T-helper 17 cell (primary cell): Measurements from ENCODE around the gene TAB3. TPM values are rescaled to one million over a fixed set of nuclear protein-coding genes. Genes with fewer than 3 reads are reported as not detected.

ENCODE experiments used
- ATAC-seq: fragments of 150-1000 bp; cut with Tn5 transposase; 2 replicates; pipeline ENCODE4 v1.10.0; 2021; ENCODE audit warnings: mild to moderate bottlenecking, moderate library complexity
- DNase-seq, 3 donors: peaks; one replicate each; pipeline versions ENCODE4 v3.0.0 to v3.0.0-alpha.2; 2020 to 2021
- H3K9me3 ChIP-seq: one replicate; pipeline ENCODE4 v1.7.0; 2013; ENCODE audit warnings: low read length, mild to moderate bottlenecking; ENCODE audit not compliant: control insufficient read depth, poor library complexity, severe bottlenecking
- H3K27ac Mint-ChIP-seq: one replicate; pipeline ENCODE4 v1.8.0; 2022; ENCODE audit warnings: mild to moderate bottlenecking, moderate library complexity, mixed read lengths
- H3K27me3 Mint-ChIP-seq: one replicate; pipeline ENCODE4 v1.8.0; 2022; ENCODE audit warnings: mixed read lengths
- H3K36me3 Mint-ChIP-seq: one replicate; pipeline ENCODE4 v1.8.0; 2022; ENCODE audit warnings: low read depth, mixed read lengths
- H3K4me1 Mint-ChIP-seq: one replicate; pipeline ENCODE4 v1.8.0; 2022; ENCODE audit warnings: mild to moderate bottlenecking, mixed read lengths
- H3K4me3 Mint-ChIP-seq: one replicate; pipeline ENCODE4 v1.8.0; 2022; ENCODE audit warnings: mild to moderate bottlenecking, moderate library complexity, mixed read lengths
- total RNA-seq, 4 donors: library from RNA in 2 of 4; stranded (reverse) in 2 of 4; gene quantifications; one replicate each; pipeline ENCODE4 v1.2.3 and lab custom pipeline; 2022 to 2026

TAB3 gene
- total RNA-seq, 2 donors from 2014 or later, result 23.1 to 28.3 TPM

DNA sequence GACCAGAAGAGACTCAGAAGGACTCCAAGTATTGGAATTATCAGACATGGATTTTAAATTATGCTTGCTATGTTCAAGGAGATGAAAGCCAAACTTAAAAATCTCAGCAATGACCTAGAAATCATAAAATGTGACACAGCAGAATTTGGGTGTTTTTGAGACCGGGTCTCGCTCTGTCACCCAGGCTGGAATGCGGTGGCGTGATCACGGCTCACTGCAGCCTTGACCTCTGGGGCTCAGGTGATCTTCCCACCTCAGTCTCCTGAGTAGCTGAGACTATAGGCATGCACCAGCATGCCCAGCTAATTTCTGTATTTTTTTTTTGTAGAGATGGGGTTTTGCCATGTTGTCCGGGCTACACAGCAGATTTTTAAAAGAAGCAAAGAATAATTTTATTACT lies 12.7 kb downstream of the TAB3 start:
- H3K9me3 ChIP-seq, result no peaks in the 10 kb centered on the region
- H3K27me3 Mint-ChIP-seq, result no peaks in the 10 kb centered on the region
- H3K4me3 Mint-ChIP-seq, result no peak overlapping the region
- H3K36me3 Mint-ChIP-seq, result no peaks in the 10 kb centered on the region
- ATAC-seq (no peak), DNase-seq (no peak)
- peaks cover 29% of the 10 kb centered on the region for H3K4me1 Mint-ChIP-seq
- no peak overlapping the region for H3K27ac Mint-ChIP-seq

DNA sequence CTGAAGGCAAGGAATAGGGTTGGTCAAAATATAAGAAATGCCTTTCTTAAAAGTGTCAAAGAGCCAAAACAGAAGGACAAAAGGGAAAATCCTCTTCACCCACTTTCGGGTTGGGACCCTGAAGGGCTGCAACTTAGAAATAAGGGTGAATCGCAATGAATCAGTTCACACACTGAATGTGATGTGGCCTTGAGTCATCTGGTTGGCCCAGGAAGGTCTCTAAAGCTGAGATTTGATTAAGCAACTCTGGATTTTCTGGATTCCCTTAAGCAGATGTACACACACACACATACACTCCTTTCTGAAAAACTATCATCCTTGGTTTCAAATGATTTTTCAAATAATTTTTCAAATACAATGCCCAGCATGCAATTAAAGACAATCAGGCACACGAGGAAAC lies 13.1 kb downstream of the TAB3 start:
- no peaks in the 10 kb centered on the region for H3K9me3 ChIP-seq
- DNase-seq (no peak), ATAC-seq (no peak)
- Mint-ChIP-seq H3K4me3 (no peak overlapping the region), H3K27me3 (no peaks in the 10 kb centered on the region), H3K4me1 (peaks cover 28% of the 10 kb centered on the region), H3K36me3 (no peaks in the 10 kb centered on the region), H3K27ac (no peak overlapping the region)

GRCh38 chrX:30874851-30875250 lies 14.2 kb downstream of the TAB3 start:
- H3K4me1 Mint-ChIP-seq, result peaks cover 20% of the 10 kb centered on the region
- DNase-seq, result no peak
- ATAC-seq, result no peak
- no peak overlapping the region for H3K27ac Mint-ChIP-seq
- no peaks in the 10 kb centered on the region for H3K9me3 ChIP-seq
- no peak overlapping the region for H3K4me3 Mint-ChIP-seq
- no peaks in the 10 kb centered on the region for H3K36me3 Mint-ChIP-seq
- H3K27me3 Mint-ChIP-seq, result no peaks in the 10 kb centered on the region

DNA sequence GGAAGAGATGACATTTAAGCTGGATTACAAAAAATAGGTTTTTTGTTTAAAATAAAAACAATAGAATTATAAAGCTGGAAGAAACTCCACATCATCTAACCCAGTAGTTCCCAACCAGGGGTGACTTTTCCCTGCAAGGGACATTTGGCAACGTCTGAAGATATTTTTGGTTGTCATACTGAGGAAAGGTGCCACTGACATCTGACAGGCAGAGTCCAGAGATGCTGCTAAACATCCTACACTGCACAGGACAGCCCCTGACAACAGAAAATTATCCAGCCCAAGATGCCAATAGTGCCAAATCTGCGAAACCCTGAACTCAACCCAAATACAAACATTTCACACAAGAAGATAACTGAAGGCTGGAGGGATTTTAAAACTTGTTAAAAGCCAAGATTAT lies 18.5 kb downstream of the TAB3 start:
- Mint-ChIP-seq H3K27me3 (no peaks in the 10 kb centered on the region), H3K4me3 (no peak overlapping the region), H3K4me1 (peaks cover 7% of the 10 kb centered on the region), H3K27ac (no peak overlapping the region), H3K36me3 (no peaks in the 10 kb centered on the region)
- ATAC-seq, result no peak
- DNase-seq, result no peak
- H3K9me3 ChIP-seq, result no peaks in the 10 kb centered on the region

DNA sequence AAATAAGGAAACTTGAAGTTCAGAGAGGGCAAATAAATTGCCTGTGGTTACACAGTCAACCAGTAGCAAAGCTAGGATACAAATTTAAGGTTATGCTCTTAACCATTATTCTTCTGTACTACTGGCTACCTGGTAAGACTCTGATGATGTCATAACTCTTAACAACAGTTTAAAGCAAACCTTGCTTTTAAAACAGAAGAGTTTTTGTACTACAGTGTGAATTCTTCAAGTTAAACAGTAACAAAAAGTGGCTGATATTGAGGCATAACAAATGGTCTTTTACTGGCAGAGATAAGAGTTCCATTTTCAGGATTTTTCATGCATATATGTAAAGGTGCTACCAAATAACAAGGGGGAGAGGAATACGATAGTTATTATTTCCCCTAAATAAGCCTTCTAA lies 23.4 kb downstream of the TAB3 start:
- DNase-seq, result no peak
- Mint-ChIP-seq H3K27ac (no peak overlapping the region), H3K27me3 (no peaks in the 10 kb centered on the region), H3K36me3 (no peaks in the 10 kb centered on the region), H3K4me3 (no peak overlapping the region), H3K4me1 (no peaks in the 10 kb centered on the region)
- no peaks in the 10 kb centered on the region for H3K9me3 ChIP-seq
- ATAC-seq, result no peak

DNA sequence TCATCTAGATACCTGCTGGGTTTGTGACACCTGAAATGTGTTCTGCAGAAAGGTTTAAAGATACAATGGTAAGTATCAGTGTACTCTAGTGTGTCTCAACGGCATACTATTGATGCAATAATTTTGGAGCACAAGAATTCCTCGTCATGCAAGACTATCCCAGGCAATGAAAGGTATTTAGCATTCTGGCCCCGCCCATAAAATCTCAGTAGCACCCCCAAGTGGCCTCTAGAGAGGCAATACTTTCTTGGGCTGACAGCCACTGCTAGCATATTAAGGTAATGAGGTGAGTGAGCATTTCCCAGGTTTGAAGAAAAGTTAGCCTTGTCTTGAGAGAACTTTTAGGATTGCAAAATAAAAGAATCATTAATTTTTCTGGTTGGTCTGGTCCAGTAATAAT lies 24.0 kb downstream of the TAB3 start:
- Mint-ChIP-seq H3K36me3 (no peaks in the 10 kb centered on the region), H3K27me3 (no peaks in the 10 kb centered on the region), H3K4me1 (no peaks in the 10 kb centered on the region), H3K4me3 (no peak overlapping the region), H3K27ac (no peak overlapping the region)
- ATAC-seq, result no peak
- DNase-seq, result no peak
- H3K9me3 ChIP-seq, result no peaks in the 10 kb centered on the region

DNA sequence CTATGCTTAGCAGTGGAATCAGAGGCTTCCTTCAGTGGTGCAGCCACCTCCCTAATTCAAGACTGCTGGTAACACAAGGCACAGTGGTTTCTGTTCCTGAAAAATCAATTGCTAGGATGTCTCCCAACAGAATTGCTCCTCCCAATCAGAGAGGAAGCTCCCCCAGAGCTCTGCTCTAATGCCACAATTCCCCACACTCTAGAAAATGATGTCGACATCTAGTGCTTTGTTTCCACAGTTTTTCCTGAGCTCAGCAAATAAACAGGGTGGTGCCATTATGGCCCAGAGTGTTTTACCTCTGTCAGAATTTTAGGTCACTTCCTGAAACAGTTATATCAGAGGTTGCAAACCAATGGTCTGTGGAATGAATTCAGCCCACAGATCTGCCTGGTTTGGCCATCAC lies 24.7 kb downstream of the TAB3 start:
- H3K4me3 Mint-ChIP-seq, result no peak overlapping the region
- H3K27me3 Mint-ChIP-seq, result no peaks in the 10 kb centered on the region
- no peak for DNase-seq
- H3K36me3 Mint-ChIP-seq, result peaks cover 4% of the 10 kb centered on the region
- no peaks in the 10 kb centered on the region for H3K9me3 ChIP-seq
- no peak for ATAC-seq
- no peaks in the 10 kb centered on the region for H3K4me1 Mint-ChIP-seq
- no peak overlapping the region for H3K27ac Mint-ChIP-seq

DNA sequence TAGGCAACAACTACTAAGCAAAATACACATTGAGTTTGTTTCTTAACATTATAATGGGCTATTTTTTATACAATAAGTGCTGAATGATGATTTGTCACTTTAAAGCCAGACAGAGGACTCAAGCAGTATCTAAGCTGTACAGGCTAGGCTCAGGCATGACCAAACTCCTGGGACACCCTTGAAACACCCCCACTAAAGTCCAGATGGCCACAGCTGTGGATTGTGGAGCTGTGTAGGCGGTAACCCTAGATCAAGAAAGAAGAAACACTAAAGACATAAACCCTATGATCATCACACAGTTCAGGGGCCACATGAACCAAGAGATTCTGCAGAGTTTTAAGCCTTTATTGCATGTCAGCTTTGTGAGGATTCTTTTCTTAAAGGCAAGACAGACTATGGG lies 25.1 kb downstream of the TAB3 start:
- no peak overlapping the region for H3K27ac Mint-ChIP-seq
- H3K36me3 Mint-ChIP-seq, result peaks cover 4% of the 10 kb centered on the region
- DNase-seq (no peak), ATAC-seq (no peak)
- no peaks in the 10 kb centered on the region for H3K9me3 ChIP-seq
- no peaks in the 10 kb centered on the region for H3K4me1 Mint-ChIP-seq
- H3K27me3 Mint-ChIP-seq, result no peaks in the 10 kb centered on the region
- no peak overlapping the region for H3K4me3 Mint-ChIP-seq

GRCh38 chrX:30858098-30858497 lies 31.0 kb downstream of the TAB3 start:
- H3K4me1 Mint-ChIP-seq, result no peaks in the 10 kb centered on the region
- H3K36me3 Mint-ChIP-seq, result peaks cover 10% of the 10 kb centered on the region
- no peak for ATAC-seq

DNA sequence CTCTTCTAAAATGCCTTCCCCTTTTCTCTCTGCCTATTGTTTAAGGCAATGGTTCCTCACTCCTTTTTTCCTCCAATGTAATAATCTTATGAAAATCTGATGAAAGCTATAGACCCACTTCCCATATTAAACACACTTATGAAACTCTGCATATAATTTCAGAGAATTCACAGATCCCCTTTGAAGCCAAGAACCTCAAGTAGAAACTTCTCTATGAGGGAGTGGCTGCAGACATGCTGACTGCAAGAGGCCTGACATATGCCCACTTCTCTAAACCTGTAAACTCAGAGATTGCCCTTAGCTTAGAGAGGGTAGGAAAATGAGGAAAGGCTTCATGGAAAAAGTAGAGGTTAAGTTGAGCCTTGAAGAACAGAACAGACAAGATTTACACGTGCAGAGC lies 37.6 kb downstream of the TAB3 start:
- no peaks in the 10 kb centered on the region for H3K27me3 Mint-ChIP-seq
- H3K4me1 Mint-ChIP-seq, result no peaks in the 10 kb centered on the region
- no peak overlapping the region for H3K27ac Mint-ChIP-seq
- H3K9me3 ChIP-seq, result no peaks in the 10 kb centered on the region
- ATAC-seq (no peak), DNase-seq (no peak)
- H3K36me3 Mint-ChIP-seq, result peaks cover 6% of the 10 kb centered on the region
- H3K4me3 Mint-ChIP-seq, result no peak overlapping the region

More at GRCh38 chrX:30858098-30858497, 31.0 kb downstream of the TAB3 start:
- DNase-seq, result no peak
- no peaks in the 10 kb centered on the region for H3K9me3 ChIP-seq
- H3K27ac Mint-ChIP-seq, result peak overlapping the region; percentile 53
- no peaks in the 10 kb centered on the region for H3K27me3 Mint-ChIP-seq
- H3K4me3 Mint-ChIP-seq, result peak overlapping the region; percentile 58

- peaks cover 8% of the 10 kb centered on the region for H3K4me1 Mint-ChIP-seq
- no peak overlapping the region for H3K4me3 Mint-ChIP-seq
- no peaks in the 10 kb centered on the region for H3K9me3 ChIP-seq
- H3K27me3 Mint-ChIP-seq, result no peaks in the 10 kb centered on the region
- H3K27ac Mint-ChIP-seq, result no peak overlapping the region
- DNase-seq, result no peak
- no peak for ATAC-seq
- H3K36me3 Mint-ChIP-seq, result peaks cover 2% of the 10 kb centered on the region
These were observed 53.7 kb downstream of the TAB3 start for GRCh38 chrX:30835373-30835772.

- ATAC-seq, result no peak
- no peak for DNase-seq
- no peak overlapping the region for H3K27ac Mint-ChIP-seq
- H3K9me3 ChIP-seq, result no peaks in the 10 kb centered on the region
- H3K4me3 Mint-ChIP-seq, result no peak overlapping the region
- H3K36me3 Mint-ChIP-seq, result peaks cover 2% of the 10 kb centered on the region
- no peaks in the 10 kb centered on the region for H3K27me3 Mint-ChIP-seq
- peaks cover 8% of the 10 kb centered on the region for H3K4me1 Mint-ChIP-seq
These were observed 55.2 kb downstream of the TAB3 start for GRCh38 chrX:30833896-30834295.

DNA sequence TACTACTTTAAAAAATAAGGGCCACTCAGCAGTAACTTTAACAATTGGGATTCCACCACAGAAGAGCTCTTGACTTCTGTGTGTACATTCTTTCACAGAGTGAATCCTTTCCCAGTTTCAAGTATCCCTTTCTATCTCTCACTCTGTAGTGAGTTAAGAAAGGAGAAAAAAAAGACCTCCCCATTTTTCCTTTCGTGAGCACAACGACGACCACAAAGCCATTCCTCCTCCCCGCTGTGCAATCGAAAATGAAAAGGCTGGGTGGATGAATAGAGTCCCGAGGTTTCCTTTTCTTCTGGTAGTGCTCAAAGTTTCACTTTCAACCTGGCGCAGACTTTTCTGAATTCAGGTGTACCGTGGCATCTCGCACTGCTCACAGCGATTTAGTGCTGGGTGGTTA lies 58.0 kb downstream of the TAB3 start:
- peak overlapping the region; percentile 91 for H3K27ac Mint-ChIP-seq
- DNase-seq (no peak), ATAC-seq (peak; percentile 59)
- peak overlapping the region; percentile 75 for H3K4me3 Mint-ChIP-seq
- no peaks in the 10 kb centered on the region for H3K9me3 ChIP-seq
- no peaks in the 10 kb centered on the region for H3K27me3 Mint-ChIP-seq
- peaks cover 11% of the 10 kb centered on the region for H3K4me1 Mint-ChIP-seq
- peaks cover 2% of the 10 kb centered on the region for H3K36me3 Mint-ChIP-seq

GRCh38 chrX:30830326-30830943 lies 58.6 kb downstream of the TAB3 start:
- no peak overlapping the region for H3K4me3 Mint-ChIP-seq
- no peak for DNase-seq
- H3K27me3 Mint-ChIP-seq, result no peaks in the 10 kb centered on the region
- no peak for ATAC-seq
- peak overlapping the region; percentile 91 for H3K27ac Mint-ChIP-seq
- H3K9me3 ChIP-seq, result no peaks in the 10 kb centered on the region
- H3K4me1 Mint-ChIP-seq, result peaks cover 11% of the 10 kb centered on the region
- peaks cover 2% of the 10 kb centered on the region for H3K36me3 Mint-ChIP-seq
